NOMO-1 treated with DMSO at 0.1 percent for 48 hours (cell line): ENCODE data around the gene RHBDL2.
"Not testable (repeated sequence)": the region's sequence is repeated elsewhere in the genome, so short reads cannot be mapped to it uniquely, and the experiment has no call there.

ENCODE experiments used
- DNase-seq: peaks from one replicate; lab custom pipeline; 2025; ENCODE audit not compliant: unreplicated experiment; lab: John Stamatoyannopoulos, UW

The RHBDL2 gene

DNA sequence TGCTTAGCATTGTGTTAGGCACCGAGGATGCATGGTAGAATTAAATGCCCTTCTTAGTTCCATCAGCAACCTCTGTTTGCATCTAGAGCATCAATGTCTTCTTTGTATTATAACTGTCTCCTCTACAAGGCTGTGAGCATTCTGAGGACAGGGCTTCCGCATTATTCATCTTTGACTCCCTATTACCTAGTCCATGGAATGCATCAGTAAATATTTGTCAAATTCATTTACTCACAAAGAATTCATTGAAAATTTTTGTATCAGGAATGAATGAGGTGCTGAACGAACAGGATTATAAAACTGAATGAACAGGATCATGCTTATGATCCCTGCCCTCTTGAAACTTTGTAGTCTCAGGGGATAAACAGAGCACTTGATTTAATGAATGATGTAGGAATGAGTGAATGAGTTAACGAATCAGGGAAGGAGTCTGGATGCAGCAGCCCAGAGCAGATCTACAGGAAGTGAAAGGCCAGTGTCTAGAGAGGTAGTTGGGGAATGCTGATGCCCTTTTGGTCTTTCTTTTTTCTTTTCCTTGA lies 2.8 kb downstream of the RHBDL2 start:
- no peak for DNase-seq

DNA sequence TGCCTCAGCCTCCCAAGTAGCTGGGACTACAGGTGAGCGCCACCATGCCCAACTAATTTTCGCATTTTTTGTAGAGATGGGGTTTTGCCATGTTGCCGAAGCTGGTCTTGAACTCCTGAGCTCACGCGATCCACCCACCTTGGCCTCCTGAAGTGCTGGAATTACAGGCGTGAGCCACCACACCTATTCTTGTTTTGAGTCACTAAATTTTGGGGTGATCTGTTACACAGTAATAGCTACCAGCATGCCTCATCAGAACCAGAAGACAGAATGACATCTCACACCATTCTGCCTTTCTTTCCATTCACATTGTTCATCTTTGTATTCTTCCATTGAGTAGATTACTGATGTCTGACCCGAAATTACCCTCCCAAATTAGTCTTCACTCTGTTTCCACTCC lies 9.1 kb downstream of the RHBDL2 start:
- no peak for DNase-seq

GRCh38 chr1:38929476-38929875 lies 12.2 kb downstream of the RHBDL2 start:
- no peak for DNase-seq

DNA sequence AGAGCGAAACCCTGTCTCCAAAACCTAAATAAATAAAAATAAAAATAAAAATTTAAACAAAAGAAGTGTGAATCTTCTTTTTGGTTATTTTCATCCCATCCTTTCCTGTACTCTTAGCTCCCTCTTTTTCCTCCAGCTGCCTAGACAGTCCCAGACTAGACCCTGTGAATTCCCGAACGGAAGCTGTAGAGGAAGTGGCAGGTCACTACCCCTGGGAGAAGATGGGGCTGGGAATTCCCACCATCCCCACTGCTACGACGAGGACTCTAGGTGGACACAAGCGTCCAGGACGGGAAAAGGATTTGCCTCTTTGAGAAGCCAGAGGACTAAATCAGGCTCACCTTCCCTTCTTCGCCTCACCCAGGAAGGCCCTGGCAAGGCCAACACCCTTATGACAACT lies 12.6 kb downstream of the RHBDL2 start:
- no peak for DNase-seq

DNA sequence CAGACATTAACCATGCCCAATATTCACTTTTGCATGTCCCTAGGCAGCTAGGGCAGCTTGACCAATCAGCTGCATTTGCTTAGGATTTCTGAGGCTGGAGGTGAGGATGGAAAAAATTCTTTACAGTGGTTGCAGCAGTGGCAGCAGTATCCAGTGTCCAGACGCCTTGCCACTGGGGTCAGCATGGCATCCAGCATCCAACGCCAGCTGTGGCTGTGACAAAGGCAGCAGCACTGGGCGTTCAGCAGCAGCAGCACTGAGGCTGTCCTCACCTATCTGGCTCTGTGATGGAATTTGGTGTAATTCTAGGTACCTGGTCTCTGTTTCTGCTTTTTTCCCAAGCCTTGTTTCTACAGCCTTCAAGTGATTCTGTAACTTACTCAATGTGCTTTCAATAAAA lies 15.5 kb downstream of the RHBDL2 start:
- no peak for DNase-seq

GRCh38 chr1:38925391-38925790 lies 16.2 kb downstream of the RHBDL2 start:
- DNase-seq = no peak

- DNase-seq = no peak
Observed at GRCh38 chr1:38923607-38924006, 18.0 kb downstream of the RHBDL2 start.

GRCh38 chr1:38919130-38919529 lies 22.5 kb downstream of the RHBDL2 start:
- no peak for DNase-seq

GRCh38 chr1:38918568-38918967 lies 23.1 kb downstream of the RHBDL2 start:
- DNase-seq = no peak

GRCh38 chr1:38917772-38918171 lies 23.9 kb downstream of the RHBDL2 start:
- no peak for DNase-seq

GRCh38 chr1:38917337-38917736 lies 24.3 kb downstream of the RHBDL2 start:
- DNase-seq = no peak

DNA sequence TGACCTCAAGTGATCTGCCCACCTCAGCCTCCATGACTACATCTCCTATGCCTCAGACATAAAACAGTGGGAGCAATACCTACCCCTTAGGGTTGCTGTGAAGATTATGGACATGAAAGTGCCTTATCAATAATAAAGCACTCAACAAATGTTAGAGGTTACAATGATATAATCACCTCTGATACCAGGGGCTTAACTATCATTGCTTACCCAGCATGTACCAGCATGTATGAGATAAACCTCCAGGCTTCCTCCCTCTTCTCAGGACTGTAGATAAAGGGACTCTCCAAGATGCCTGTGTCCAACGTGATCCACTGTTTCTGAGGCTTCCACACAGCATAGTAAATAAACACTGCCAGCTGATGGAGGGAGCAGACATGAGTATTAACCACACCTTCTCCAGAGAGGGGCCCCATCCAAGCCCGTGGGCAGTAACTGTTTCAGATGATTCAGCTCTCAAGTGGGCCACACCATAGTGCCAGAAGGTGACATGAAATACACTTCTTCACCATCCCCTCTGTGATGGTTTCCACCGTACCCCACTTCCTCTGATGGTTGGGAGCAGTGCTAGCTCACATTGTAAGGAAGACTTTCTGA lies 26.2 kb downstream of the RHBDL2 start:
- no peak for DNase-seq

- DNase-seq = not testable (repeated sequence)
Observed at GRCh38 chr1:38914908-38915307, 26.7 kb downstream of the RHBDL2 start.

DNA sequence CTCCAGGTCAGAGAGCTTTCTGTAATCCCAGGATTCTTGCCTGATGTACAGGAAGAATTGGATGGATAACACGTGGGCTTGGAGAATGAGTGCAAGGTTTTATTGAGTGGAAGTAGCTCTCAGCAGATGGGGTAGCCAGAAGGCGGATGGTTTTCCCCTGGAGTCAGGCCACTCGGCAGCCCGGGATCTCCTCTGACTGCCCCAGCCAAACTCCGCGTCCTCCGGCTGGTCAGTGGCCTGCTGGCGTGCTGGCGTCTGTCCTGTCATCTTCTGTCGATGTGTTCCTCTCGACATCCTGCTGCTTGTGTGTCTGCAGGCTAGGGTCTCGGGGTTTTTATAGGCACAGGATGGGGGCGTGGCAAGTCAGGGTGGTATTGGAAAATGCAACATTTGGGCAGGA lies 32.8 kb downstream of the RHBDL2 start:
- DNase-seq = no peak

DNA sequence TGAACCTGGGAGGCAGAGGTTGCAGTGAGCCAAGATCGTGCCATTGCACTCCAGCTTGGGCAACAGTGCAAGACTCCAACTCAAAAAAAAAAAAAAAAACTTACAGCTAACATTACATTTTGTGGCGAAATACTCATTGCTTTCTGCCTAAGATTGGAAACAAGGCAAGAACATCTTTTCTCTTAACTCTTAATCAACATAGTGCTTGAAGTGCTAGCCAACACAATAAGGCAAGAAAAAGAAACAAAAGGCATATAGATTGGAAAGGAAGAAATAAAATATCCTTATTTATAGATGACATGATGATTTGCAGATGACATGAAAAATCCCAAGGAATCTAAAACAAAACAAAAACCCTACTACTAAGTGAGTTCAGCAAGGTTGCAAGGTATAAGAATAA lies 35.6 kb downstream of the RHBDL2 start:
- no peak for DNase-seq

- no peak for DNase-seq
Observed at GRCh38 chr1:38899560-38899959, 42.1 kb downstream of the RHBDL2 start.

- DNase-seq = no peak
Observed at GRCh38 chr1:38898653-38899230, 42.9 kb downstream of the RHBDL2 start.

DNA sequence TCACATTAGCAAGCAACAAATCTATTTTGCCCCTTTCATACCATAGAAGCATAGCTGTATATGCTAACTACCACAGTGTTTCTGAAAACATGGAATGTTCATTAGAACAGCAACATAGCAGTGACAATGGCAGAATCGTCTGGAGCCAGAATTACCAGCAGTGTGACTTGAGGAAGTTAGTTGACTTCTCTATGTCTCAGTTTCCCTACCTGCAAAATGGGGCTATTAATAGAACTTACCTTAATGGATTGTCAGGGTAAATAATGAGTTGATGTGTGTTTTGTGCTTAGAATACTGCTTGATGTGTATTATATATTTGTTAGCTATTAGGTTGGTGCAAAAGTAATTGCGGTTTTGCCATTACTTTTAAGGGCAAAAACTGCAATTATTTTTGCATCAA lies 45.5 kb downstream of the RHBDL2 start:
- no peak for DNase-seq

DNA sequence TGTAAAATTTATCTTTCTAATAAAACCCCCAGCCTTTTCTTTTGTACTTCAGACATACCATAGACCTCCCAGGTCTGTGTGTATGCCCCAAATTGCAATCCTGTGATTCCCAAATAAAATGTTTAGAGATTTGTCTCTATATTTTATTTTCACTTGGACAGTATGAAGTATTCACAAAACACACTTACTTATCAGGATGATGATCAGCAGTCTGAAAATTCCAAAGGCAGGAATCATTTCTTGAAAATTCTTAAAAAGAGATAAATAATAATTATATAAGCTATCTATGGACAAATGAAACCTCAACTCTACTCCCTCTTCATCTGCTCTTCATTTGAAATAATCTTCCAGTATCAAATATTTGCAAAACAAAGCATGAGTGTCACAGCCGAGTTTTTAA lies 48.7 kb downstream of the RHBDL2 start:
- DNase-seq = no peak

GRCh38 chr1:38891753-38892152 lies 49.9 kb downstream of the RHBDL2 start:
- DNase-seq = no peak

DNA sequence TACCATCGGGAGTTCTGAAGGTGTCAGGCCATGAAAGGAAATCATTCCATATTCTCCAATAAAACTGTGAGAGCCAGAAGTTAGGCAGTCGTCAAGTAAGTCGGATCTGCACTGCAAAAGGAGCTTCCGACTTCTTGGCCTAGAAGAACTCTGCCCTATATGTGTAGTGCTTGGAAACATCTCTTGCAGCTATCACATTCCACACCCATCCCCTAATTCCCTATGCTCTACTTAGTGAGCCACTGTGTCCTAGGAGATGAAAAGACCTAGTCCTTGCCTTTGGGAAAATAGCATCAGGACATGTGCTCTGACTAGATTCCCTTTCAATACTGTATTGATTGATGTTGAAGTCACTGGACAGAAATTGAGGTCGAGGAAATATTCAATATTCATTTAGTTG lies 52.0 kb downstream of the RHBDL2 start:
- DNase-seq = no peak

GRCh38 chr1:38888423-38889333 lies 53.0 kb downstream of the RHBDL2 start:
- no peak for DNase-seq
